ENCODE data around the gene CDH4.
A peak's percentile ranks its signal among the peaks of the same experiment; 100 is the strongest.

Gene CDH4

DNA sequence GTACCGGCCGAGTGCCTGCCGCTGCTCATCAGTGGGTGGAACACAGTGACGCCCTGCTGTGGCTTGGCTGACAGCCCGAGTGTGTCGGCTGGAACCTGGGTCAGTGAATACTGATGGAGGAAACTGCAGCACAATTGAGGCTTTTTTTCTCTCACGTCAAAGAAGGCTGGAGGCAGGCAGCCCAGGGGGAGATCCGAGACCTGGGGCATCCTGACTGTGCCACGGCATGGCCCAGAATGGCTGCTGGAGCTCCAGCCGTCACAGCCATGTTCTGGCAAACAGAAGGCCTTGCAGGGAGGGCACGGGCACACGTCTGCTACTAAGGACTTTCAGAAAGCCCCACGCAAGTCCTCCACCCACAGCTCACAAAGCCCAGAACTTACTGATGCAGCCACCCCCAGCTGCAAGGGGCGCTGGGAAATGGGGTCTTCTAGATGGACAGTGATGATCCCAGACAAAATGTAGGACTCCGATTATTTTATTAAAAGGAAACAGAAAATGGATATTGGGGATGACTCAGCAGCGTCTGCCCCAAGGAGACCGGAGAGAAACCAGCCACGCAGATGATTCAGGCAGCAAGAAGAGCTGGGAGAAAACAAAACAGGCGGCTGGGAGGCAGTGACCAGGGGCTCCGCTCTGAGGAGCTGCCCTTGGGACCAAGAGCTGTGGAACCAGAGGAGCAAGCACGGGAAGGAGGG, 673.6 kb downstream of the CDH4 start (continued):
- TF ChIP-seq, protein P1, sequence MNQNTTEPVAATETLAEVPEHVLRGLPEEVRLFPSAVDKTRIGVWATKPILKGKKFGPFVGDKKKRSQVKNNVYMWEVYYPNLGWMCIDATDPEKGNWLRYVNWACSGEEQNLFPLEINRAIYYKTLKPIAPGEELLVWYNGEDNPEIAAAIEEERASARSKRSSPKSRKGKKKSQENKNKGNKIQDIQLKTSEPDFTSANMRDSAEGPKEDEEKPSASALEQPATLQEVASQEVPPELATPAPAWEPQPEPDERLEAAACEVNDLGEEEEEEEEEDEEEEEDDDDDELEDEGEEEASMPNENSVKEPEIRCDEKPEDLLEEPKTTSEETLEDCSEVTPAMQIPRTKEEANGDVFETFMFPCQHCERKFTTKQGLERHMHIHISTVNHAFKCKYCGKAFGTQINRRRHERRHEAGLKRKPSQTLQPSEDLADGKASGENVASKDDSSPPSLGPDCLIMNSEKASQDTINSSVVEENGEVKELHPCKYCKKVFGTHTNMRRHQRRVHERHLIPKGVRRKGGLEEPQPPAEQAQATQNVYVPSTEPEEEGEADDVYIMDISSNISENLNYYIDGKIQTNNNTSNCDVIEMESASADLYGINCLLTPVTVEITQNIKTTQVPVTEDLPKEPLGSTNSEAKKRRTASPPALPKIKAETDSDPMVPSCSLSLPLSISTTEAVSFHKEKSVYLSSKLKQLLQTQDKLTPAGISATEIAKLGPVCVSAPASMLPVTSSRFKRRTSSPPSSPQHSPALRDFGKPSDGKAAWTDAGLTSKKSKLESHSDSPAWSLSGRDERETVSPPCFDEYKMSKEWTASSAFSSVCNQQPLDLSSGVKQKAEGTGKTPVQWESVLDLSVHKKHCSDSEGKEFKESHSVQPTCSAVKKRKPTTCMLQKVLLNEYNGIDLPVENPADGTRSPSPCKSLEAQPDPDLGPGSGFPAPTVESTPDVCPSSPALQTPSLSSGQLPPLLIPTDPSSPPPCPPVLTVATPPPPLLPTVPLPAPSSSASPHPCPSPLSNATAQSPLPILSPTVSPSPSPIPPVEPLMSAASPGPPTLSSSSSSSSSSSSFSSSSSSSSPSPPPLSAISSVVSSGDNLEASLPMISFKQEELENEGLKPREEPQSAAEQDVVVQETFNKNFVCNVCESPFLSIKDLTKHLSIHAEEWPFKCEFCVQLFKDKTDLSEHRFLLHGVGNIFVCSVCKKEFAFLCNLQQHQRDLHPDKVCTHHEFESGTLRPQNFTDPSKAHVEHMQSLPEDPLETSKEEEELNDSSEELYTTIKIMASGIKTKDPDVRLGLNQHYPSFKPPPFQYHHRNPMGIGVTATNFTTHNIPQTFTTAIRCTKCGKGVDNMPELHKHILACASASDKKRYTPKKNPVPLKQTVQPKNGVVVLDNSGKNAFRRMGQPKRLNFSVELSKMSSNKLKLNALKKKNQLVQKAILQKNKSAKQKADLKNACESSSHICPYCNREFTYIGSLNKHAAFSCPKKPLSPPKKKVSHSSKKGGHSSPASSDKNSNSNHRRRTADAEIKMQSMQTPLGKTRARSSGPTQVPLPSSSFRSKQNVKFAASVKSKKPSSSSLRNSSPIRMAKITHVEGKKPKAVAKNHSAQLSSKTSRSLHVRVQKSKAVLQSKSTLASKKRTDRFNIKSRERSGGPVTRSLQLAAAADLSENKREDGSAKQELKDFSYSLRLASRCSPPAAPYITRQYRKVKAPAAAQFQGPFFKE (tag by site-specific recombination; IDR thresholded peaks at IDR 0.05; ENCODE audit: borderline replicate concordance): no peak
- TF ChIP-seq, protein P2, sequence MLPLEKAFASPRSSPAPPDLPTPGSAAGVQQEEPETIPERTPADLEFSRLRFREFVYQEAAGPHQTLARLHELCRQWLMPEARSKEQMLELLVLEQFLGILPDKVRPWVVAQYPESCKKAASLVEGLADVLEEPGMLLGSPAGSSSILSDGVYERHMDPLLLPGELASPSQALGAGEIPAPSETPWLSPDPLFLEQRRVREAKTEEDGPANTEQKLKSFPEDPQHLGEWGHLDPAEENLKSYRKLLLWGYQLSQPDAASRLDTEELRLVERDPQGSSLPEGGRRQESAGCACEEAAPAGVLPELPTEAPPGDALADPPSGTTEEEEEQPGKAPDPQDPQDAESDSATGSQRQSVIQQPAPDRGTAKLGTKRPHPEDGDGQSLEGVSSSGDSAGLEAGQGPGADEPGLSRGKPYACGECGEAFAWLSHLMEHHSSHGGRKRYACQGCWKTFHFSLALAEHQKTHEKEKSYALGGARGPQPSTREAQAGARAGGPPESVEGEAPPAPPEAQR (tag by site-specific recombination; IDR thresholded peaks at IDR 0.05): no peak
- no peak for TF ChIP-seq ZNF558 (tag by site-specific recombination; IDR thresholded peaks at IDR 0.05)
- TF ChIP-seq, protein P3, sequence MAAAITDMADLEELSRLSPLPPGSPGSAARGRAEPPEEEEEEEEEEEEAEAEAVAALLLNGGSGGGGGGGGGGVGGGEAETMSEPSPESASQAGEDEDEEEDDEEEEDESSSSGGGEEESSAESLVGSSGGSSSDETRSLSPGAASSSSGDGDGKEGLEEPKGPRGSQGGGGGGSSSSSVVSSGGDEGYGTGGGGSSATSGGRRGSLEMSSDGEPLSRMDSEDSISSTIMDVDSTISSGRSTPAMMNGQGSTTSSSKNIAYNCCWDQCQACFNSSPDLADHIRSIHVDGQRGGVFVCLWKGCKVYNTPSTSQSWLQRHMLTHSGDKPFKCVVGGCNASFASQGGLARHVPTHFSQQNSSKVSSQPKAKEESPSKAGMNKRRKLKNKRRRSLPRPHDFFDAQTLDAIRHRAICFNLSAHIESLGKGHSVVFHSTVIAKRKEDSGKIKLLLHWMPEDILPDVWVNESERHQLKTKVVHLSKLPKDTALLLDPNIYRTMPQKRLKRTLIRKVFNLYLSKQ (tag by site-specific recombination; IDR thresholded peaks at IDR 0.05; ENCODE audit: borderline replicate concordance): no peak
- peak; percentile 62 for TF ChIP-seq ZNF600 (tag by site-specific recombination; IDR thresholded peaks at IDR 0.05)
- TF ChIP-seq, protein P4, sequence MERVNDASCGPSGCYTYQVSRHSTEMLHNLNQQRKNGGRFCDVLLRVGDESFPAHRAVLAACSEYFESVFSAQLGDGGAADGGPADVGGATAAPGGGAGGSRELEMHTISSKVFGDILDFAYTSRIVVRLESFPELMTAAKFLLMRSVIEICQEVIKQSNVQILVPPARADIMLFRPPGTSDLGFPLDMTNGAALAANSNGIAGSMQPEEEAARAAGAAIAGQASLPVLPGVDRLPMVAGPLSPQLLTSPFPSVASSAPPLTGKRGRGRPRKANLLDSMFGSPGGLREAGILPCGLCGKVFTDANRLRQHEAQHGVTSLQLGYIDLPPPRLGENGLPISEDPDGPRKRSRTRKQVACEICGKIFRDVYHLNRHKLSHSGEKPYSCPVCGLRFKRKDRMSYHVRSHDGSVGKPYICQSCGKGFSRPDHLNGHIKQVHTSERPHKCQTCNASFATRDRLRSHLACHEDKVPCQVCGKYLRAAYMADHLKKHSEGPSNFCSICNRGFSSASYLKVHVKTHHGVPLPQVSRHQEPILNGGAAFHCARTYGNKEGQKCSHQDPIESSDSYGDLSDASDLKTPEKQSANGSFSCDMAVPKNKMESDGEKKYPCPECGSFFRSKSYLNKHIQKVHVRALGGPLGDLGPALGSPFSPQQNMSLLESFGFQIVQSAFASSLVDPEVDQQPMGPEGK (tag by site-specific recombination; IDR thresholded peaks at IDR 0.05): no peak
- TF ChIP-seq RBAK (tag by site-specific recombination; IDR thresholded peaks at IDR 0.05): no peak
- TF ChIP-seq ZNF768 (tag by site-specific recombination; IDR thresholded peaks at IDR 0.05): no peak
- TF ChIP-seq, protein P5, sequence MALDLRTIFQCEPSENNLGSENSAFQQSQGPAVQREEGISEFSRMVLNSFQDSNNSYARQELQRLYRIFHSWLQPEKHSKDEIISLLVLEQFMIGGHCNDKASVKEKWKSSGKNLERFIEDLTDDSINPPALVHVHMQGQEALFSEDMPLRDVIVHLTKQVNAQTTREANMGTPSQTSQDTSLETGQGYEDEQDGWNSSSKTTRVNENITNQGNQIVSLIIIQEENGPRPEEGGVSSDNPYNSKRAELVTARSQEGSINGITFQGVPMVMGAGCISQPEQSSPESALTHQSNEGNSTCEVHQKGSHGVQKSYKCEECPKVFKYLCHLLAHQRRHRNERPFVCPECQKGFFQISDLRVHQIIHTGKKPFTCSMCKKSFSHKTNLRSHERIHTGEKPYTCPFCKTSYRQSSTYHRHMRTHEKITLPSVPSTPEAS (tag by site-specific recombination; IDR thresholded peaks at IDR 0.05): no peak
- no peak for TF ChIP-seq ZNF785 (tag by site-specific recombination; IDR thresholded peaks at IDR 0.05)
- TF ChIP-seq ZNF501 (tag by site-specific recombination; IDR thresholded peaks at IDR 0.05): no peak
- TF ChIP-seq KLF7 (tag by site-specific recombination; IDR thresholded peaks at IDR 0.05; ENCODE audit: borderline replicate concordance): no peak
- TF ChIP-seq ZBTB8A (tag by site-specific recombination; IDR thresholded peaks at IDR 0.05): 0 out of 2 replicates have a peak, but pooled peaks have one; percentile 16
- TF ChIP-seq, protein P6, sequence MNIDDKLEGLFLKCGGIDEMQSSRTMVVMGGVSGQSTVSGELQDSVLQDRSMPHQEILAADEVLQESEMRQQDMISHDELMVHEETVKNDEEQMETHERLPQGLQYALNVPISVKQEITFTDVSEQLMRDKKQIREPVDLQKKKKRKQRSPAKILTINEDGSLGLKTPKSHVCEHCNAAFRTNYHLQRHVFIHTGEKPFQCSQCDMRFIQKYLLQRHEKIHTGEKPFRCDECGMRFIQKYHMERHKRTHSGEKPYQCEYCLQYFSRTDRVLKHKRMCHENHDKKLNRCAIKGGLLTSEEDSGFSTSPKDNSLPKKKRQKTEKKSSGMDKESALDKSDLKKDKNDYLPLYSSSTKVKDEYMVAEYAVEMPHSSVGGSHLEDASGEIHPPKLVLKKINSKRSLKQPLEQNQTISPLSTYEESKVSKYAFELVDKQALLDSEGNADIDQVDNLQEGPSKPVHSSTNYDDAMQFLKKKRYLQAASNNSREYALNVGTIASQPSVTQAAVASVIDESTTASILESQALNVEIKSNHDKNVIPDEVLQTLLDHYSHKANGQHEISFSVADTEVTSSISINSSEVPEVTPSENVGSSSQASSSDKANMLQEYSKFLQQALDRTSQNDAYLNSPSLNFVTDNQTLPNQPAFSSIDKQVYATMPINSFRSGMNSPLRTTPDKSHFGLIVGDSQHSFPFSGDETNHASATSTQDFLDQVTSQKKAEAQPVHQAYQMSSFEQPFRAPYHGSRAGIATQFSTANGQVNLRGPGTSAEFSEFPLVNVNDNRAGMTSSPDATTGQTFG (tag by site-specific recombination; IDR thresholded peaks at IDR 0.05; ENCODE audit: borderline replicate concordance): no peak
- TF ChIP-seq ZBTB7A (tag by site-specific recombination; IDR thresholded peaks at IDR 0.05; ENCODE audit: low read depth): no peak
- TF ChIP-seq MYNN (tag by site-specific recombination; IDR thresholded peaks at IDR 0.05; ENCODE audit: borderline replicate concordance): no peak
- TF ChIP-seq, protein P7, sequence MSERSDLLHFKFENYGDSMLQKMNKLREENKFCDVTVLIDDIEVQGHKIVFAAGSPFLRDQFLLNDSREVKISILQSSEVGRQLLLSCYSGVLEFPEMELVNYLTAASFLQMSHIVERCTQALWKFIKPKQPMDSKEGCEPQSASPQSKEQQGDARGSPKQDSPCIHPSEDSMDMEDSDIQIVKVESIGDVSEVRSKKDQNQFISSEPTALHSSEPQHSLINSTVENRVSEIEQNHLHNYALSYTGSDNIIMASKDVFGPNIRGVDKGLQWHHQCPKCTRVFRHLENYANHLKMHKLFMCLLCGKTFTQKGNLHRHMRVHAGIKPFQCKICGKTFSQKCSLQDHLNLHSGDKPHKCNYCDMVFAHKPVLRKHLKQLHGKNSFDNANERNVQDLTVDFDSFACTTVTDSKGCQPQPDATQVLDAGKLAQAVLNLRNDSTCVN (tag by site-specific recombination; optimal IDR thresholded peaks at IDR 0.05): no peak
- TF ChIP-seq ZNF585B (tag by site-specific recombination; IDR thresholded peaks at IDR 0.05): no peak
- TF ChIP-seq ZNF561 (tag by site-specific recombination; IDR thresholded peaks at IDR 0.05; ENCODE audit: borderline replicate concordance): no peak
- no peak for TF ChIP-seq ZSCAN23 (tag by site-specific recombination; IDR thresholded peaks at IDR 0.05)
- no peak for TF ChIP-seq ZNF660 (tag by site-specific recombination; IDR thresholded peaks at IDR 0.05)
- no peak for TF ChIP-seq ZNF664 (tag by site-specific recombination; IDR thresholded peaks at IDR 0.05)
- no peak for TF ChIP-seq ZEB2 (tag by site-specific recombination; IDR thresholded peaks at IDR 0.05)
- no peak for TF ChIP-seq TCF7L2 (IDR thresholded peaks at IDR 0.05; ENCODE audit: borderline replicate concordance, low read depth, low read length)
